Type B pancreatic cell (in vitro differentiated cells): ENCODE data around the gene ALDH7A1. TPM values are rescaled to one million over a fixed set of nuclear protein-coding genes. Genes with fewer than 3 reads are reported as not detected.
"Not testable (repeated sequence)": the region's sequence is repeated elsewhere in the genome, so short reads cannot be mapped to it uniquely, and the experiment has no call there.

Experiments used
- DNase-seq: peaks from one replicate; pipeline ENCODE4 v3.0.0; 2021; ENCODE audit warnings: mixed read lengths; ENCODE audit not compliant: unreplicated experiment; ENCODE audit errors: extremely low spot score
- H3K27ac Mint-ChIP-seq: 2 replicates; pipeline ENCODE4 v1.8.0; 2021; ENCODE audit warnings: mild to moderate bottlenecking, mixed read lengths
- H3K27me3 Mint-ChIP-seq: 2 replicates; pipeline ENCODE4 v1.8.0; 2021; ENCODE audit warnings: mixed read lengths
- H3K36me3 Mint-ChIP-seq: 2 replicates; pipeline ENCODE4 v1.8.0; 2021; ENCODE audit warnings: mixed read lengths
- H3K4me1 Mint-ChIP-seq: one replicate; pipeline ENCODE4 v1.8.0; 2021; ENCODE audit warnings: mixed read lengths; ENCODE audit not compliant: unreplicated experiment
- H3K4me3 Mint-ChIP-seq: 2 replicates; pipeline ENCODE4 v1.8.0; 2021; ENCODE audit warnings: mild to moderate bottlenecking, mixed read lengths
- H3K9me3 Mint-ChIP-seq: 2 replicates; pipeline ENCODE4 v1.8.0; 2021; ENCODE audit warnings: mixed read lengths
- CTCF ChIP-seq: fragments of 200-600 bp; sonication (generic); conservative IDR thresholded peaks from 2 replicates; pipeline ENCODE4 v1.5.0; 2021; ENCODE audit warnings: antibody characterized with exemption, mild to moderate bottlenecking
- total RNA-seq: library from RNA; stranded (reverse); gene quantifications from 2 replicates; pipeline ENCODE4 v1.2.1, GENCODE V29; 2021; ENCODE audit warnings: low replicate concordance

ALDH7A1 gene
- total RNA-seq, 1 donor from 2014 or later, result 119 TPM

DNA sequence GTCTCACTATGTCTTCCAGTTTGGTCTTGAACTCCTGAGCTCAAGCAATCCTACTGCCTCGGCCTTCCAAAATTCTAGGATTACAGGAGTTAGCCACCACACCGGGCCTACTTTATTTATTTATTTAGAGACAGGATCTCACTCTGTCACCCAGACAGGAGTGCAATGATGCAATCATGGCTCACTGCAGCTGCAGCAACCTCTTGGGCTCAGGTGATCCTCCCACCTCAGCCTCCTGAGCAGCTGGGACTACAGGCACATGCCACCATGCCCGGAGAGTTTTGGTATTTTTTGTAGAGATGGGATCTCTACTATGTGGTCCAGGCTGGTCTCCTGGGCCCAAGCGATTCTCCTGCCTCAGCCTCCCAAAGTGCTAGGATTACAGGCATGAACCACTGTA, 38.5 kb upstream of the ALDH7A1 start:
- Mint-ChIP-seq H3K27ac (no peak overlapping the region), H3K36me3 (no peaks in the 10 kb centered on the region), H3K4me1 (no peaks in the 10 kb centered on the region), H3K9me3 (no peaks in the 10 kb centered on the region), H3K4me3 (no peak overlapping the region), H3K27me3 (no peaks in the 10 kb centered on the region)
- TF ChIP-seq CTCF, result no peak
- no peak for DNase-seq

- H3K4me1 Mint-ChIP-seq, result no peaks in the 10 kb centered on the region
- H3K27ac Mint-ChIP-seq, result no peak overlapping the region
These were observed 36.9 kb upstream of the ALDH7A1 start for GRCh38 chr5:126631920-126632319.

DNA sequence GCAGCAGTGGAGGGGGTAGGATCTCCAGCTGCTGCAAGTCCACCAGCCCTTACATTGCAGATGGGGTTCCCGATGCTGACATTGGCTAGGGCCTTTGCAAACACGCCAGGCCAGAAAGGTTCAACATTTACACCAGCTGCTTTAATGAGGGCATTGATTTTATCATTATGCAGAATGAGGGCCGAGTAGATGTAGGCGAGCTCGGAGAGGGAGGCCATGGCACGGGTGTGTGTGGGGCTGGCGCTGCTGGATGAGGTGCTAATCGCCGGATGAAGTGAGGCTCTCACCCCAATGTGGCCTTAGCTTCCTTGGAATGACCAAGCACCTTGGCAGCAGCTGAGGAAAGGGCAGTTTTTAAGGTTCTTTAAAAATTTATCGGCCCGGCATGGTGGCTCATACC, 33.1 kb upstream of the ALDH7A1 start:
- peaks cover 11% of the 10 kb centered on the region for H3K36me3 Mint-ChIP-seq
- TF ChIP-seq CTCF, result no peak
- H3K4me1 Mint-ChIP-seq, result no peaks in the 10 kb centered on the region
- no peak for DNase-seq
- H3K27ac Mint-ChIP-seq, result no peak overlapping the region
- no peaks in the 10 kb centered on the region for H3K27me3 Mint-ChIP-seq
- H3K9me3 Mint-ChIP-seq, result no peaks in the 10 kb centered on the region
- no peak overlapping the region for H3K4me3 Mint-ChIP-seq

More at GRCh38 chr5:126631920-126632319, 36.9 kb upstream of the ALDH7A1 start:
- Mint-ChIP-seq H3K9me3 (no peaks in the 10 kb centered on the region), H3K4me3 (no peak overlapping the region), H3K36me3 (no peaks in the 10 kb centered on the region), H3K27me3 (no peaks in the 10 kb centered on the region)
- DNase-seq, result no peak
- no peak for TF ChIP-seq CTCF

- DNase-seq, result no peak
- H3K9me3 Mint-ChIP-seq, result no peaks in the 10 kb centered on the region
- H3K27me3 Mint-ChIP-seq, result no peaks in the 10 kb centered on the region
- no peaks in the 10 kb centered on the region for H3K4me1 Mint-ChIP-seq
- H3K27ac Mint-ChIP-seq, result no peak overlapping the region
- H3K4me3 Mint-ChIP-seq, result no peak overlapping the region
- H3K36me3 Mint-ChIP-seq, result peaks cover 11% of the 10 kb centered on the region
- no peak for TF ChIP-seq CTCF
These were observed 29.5 kb upstream of the ALDH7A1 start for GRCh38 chr5:126624534-126624933.

DNA sequence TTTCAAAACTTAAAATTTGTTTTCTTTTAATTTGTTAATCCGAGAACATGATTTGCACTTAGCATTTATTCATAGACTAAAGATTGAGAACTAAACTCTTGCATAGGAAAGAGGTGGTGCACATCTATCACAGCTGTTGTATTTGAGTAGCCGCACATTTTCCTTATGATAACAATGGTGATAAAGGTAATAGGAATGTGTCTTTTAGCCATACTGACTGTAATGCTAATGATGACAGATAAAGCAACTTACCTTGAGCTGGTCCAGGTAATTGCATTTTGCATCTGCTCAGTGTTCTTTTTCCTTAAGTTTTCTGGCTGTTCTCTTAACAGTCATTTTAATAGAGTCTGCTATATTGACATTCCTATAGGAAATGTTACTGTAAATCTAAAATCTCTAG, 24.8 kb upstream of the ALDH7A1 start:
- Mint-ChIP-seq H3K4me3 (no peak overlapping the region), H3K27me3 (no peaks in the 10 kb centered on the region), H3K27ac (no peak overlapping the region), H3K36me3 (peaks cover 12% of the 10 kb centered on the region), H3K9me3 (no peaks in the 10 kb centered on the region), H3K4me1 (no peaks in the 10 kb centered on the region)
- no peak for DNase-seq
- no peak for TF ChIP-seq CTCF

- H3K4me1 Mint-ChIP-seq, H3K27ac Mint-ChIP-seq, H3K27me3 Mint-ChIP-seq, H3K9me3 Mint-ChIP-seq, DNase-seq, H3K4me3 Mint-ChIP-seq: not testable (repeated sequence)
- peaks cover 12% of the 10 kb centered on the region for H3K36me3 Mint-ChIP-seq
These were observed 22.6 kb upstream of the ALDH7A1 start for GRCh38 chr5:126617603-126618002.
